Neural progenitor cell (in vitro differentiated cells): Measurements from ENCODE around the gene CAPN14.

Experiments used
- EZH2 ChIP-seq: fragments of 200-600 bp; sonication (generic); IDR thresholded peaks from 2 replicates; pipeline ENCODE4 v1.6.1; 2017; ENCODE audit warnings: antibody characterized with exemption, mild to moderate bottlenecking, moderate library complexity
- EZH2phosphoT487 ChIP-seq: fragments of 200-600 bp; sonication (generic); IDR thresholded peaks from 2 replicates; pipeline ENCODE4 v1.6.1; 2017; ENCODE audit warnings: antibody characterized with exemption
- TF ChIP-seq, protein P1 (sequence below): fragments of 200-600 bp; sonication (generic); IDR thresholded peaks from 2 replicates; pipeline ENCODE4 v1.5.1; 2017; ENCODE audit warnings: antibody characterized with exemption, mild to moderate bottlenecking

DNA sequence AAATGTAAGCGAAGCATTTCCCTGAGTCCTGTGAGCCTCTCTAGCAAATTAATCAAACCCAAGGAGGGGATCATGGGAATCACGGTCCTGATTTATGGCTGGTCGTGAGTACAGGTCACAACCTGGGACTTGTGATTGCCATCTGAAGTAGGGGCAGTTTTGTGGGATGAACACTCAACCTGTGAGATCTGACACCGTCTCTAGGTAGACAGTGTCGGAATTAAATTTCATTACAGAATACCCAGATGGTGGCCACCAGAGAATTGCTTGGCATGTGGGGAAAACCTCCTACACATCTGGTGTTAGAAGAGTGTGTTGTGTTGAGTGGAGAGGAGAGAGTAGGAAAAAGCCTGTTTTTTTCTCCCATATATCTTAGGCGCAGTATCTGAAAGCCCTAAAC is 12.5 kb downstream of the CAPN14 start:
- TF ChIP-seq, protein P1, sequence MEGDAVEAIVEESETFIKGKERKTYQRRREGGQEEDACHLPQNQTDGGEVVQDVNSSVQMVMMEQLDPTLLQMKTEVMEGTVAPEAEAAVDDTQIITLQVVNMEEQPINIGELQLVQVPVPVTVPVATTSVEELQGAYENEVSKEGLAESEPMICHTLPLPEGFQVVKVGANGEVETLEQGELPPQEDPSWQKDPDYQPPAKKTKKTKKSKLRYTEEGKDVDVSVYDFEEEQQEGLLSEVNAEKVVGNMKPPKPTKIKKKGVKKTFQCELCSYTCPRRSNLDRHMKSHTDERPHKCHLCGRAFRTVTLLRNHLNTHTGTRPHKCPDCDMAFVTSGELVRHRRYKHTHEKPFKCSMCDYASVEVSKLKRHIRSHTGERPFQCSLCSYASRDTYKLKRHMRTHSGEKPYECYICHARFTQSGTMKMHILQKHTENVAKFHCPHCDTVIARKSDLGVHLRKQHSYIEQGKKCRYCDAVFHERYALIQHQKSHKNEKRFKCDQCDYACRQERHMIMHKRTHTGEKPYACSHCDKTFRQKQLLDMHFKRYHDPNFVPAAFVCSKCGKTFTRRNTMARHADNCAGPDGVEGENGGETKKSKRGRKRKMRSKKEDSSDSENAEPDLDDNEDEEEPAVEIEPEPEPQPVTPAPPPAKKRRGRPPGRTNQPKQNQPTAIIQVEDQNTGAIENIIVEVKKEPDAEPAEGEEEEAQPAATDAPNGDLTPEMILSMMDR = no peak
- TF ChIP-seq EZH2phosphoT487 (no peak), EZH2 (no peak)
